ENCODE measurements around the gene PDE8B.

The PDE8B gene

GRCh38 chr5:77418601-77419581 is 208.4 kb downstream of the PDE8B start:
- ChIA-PET CTCF (interaction anchor here (0.7 to 3.4 kb wide), 2 partner anchors 8 to 13 kb away, joined by 3 to 18 read pairs; no protein-coding TSS in a partner anchor), POLR2A (no interaction called here)
- no peak for TF ChIP-seq CTCF (IDR thresholded peaks at IDR 0.05; ENCODE audit: control extremely low read depth, extremely low read depth, low read depth, missing control alignments)
- DNase-seq (ENCODE audit: extremely low spot score), result no peak

GRCh38 chr5:77419644-77420582 is 209.4 kb downstream of the PDE8B start:
- CTCF ChIA-PET, result interaction anchor here (1.0 to 1.4 kb wide), 2 partner anchors 17 to 22 kb away, joined by 3 read pairs; no protein-coding TSS in a partner anchor
- TF ChIP-seq CTCF (IDR thresholded peaks at IDR 0.05; ENCODE audit: control extremely low read depth, extremely low read depth, low read depth, missing control alignments), result no peak
- DNase-seq (ENCODE audit: extremely low spot score), result no peak
- POLR2A ChIA-PET, result no interaction called here

- POLR2A ChIA-PET, result no interaction called here
- TF ChIP-seq CTCF (IDR thresholded peaks at IDR 0.05; ENCODE audit: control extremely low read depth, extremely low read depth, low read depth, missing control alignments), result no peak
- CTCF ChIA-PET, result interaction anchor here (1.0 to 1.4 kb wide), 3 partner anchors 9 to 21 kb away, joined by 3 read pairs; no protein-coding TSS in a partner anchor
- DNase-seq (ENCODE audit: extremely low spot score), result no peak
Measured at GRCh38 chr5:77420940-77421339, 210.5 kb downstream of the PDE8B start.

- CTCF ChIA-PET, result interaction anchor here (1.3 to 2.3 kb wide), 3 partner anchors 10 to 1710 kb away, joined by 3 to 6 read pairs (median 4); partner anchors contain the start of gene WDR41
- DNase-seq (ENCODE audit: extremely low spot score), result no peak
- TF ChIP-seq CTCF (IDR thresholded peaks at IDR 0.05; ENCODE audit: control extremely low read depth, extremely low read depth, low read depth, missing control alignments), result no peak
- POLR2A ChIA-PET, result no interaction called here
Measured at GRCh38 chr5:77423022-77423750, 212.7 kb downstream of the PDE8B start.

GRCh38 chr5:77424921-77425320 is 214.4 kb downstream of the PDE8B start:
- POLR2A ChIA-PET, result no interaction called here
- CTCF ChIA-PET, result interaction anchor here (1.2 to 1.3 kb wide), 2 partner anchors 8 to 13 kb away, joined by 3 read pairs; no protein-coding TSS in a partner anchor
- TF ChIP-seq CTCF (IDR thresholded peaks at IDR 0.05; ENCODE audit: control extremely low read depth, extremely low read depth, low read depth, missing control alignments), result no peak
- no peak for DNase-seq (ENCODE audit: extremely low spot score)

Data from GM10248 (cell line).